IPS-15b (cell line): ENCODE data around the gene AKAP9.
A peak's percentile ranks its signal among the peaks of the same experiment; 100 is the strongest.
"Not testable (repeated sequence)": the region's sequence is repeated elsewhere in the genome, so short reads cannot be mapped to it uniquely, and the experiment has no call there.

Source experiments
- H3K27me3 ChIP-seq: one replicate; pipeline ENCODE4 v1.6.1; 2013; ENCODE audit warnings: low read length; ENCODE audit not compliant: control insufficient read depth, insufficient read depth
- H3K36me3 ChIP-seq: one replicate; pipeline ENCODE4 v1.6.1; 2013; ENCODE audit warnings: low read length; ENCODE audit not compliant: control insufficient read depth, insufficient read depth
- H3K4me1 ChIP-seq: one replicate; pipeline ENCODE4 v1.6.1; 2013; ENCODE audit warnings: mild to moderate bottlenecking, low read length; ENCODE audit not compliant: control insufficient read depth, insufficient read depth
- H3K4me3 ChIP-seq: one replicate; pipeline ENCODE4 v1.5.1; 2013; ENCODE audit warnings: low read depth, low read length
- H3K9ac ChIP-seq: one replicate; pipeline ENCODE4 v1.6.1; 2013; ENCODE audit warnings: low read depth, mild to moderate bottlenecking, low read length
- H3K9me3 ChIP-seq: one replicate; pipeline ENCODE4 v1.6.1; 2013; ENCODE audit warnings: mild to moderate bottlenecking, low read length; ENCODE audit not compliant: control insufficient read depth, insufficient read depth

AKAP9 gene

DNA sequence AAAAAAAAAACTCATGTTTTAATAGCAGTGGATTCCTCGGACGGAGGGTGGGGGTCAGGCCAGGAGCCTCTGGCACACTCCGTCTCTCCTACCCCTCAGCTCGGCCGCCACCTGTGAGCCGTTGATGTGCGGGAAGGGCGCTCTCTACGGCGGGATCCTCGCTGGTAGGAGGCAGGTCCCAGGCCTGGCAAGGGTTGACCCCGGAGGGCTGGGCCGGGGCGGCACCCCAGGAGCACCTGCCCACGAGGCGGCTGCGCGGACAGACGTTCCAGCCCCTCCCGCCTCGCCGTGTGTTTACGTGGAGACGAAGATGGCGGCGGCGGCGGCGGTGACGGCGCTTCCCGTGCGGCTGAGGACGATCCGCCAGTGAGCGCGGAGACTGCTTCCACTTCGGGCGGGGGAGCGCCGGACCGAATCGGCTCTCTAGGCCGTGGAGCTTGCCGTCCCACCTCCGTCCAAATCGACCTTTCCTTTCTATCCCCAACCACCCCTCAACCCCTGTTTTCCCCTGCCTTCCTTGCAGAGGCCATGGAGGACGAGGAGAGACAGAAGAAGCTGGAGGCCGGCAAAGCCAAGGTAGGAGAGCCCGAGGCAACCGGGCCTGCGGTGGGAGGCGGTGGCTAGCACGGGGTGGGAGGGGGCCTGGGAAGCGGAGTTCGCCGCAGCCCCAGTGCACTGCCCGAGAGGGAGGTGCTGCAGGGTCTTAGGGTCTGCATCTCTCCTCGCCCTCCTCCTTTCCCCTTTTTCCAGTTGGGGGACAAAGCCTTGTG is at the start of gene AKAP9:
Gene AKAP9 (plus strand): TSS at position 291 of the 770 bp plus-strand sequence. CDS start 238 bp downstream, at position 529.
- Histone ChIP-seq H3K4me3 (peak within 1 kb of the TSS; percentile 92), H3K27me3 (peaks cover 32% of the 10 kb centered on the region), H3K9ac (peak within 1 kb of the TSS; percentile 95), H3K36me3 (no peaks in the 10 kb centered on the region), H3K4me1 (peaks cover 2% of the 10 kb centered on the region), H3K9me3 (no peaks in the 10 kb centered on the region)

GRCh38 chr7:91892099-91892705 is 48.5 kb upstream of the AKAP9 start:
- H3K4me1 ChIP-seq: no peaks in the 10 kb centered on the region
- H3K9ac ChIP-seq: no peak overlapping the region
- no peak overlapping the region for H3K4me3 ChIP-seq
- H3K9me3 ChIP-seq: no peaks in the 10 kb centered on the region
- H3K27me3 ChIP-seq: no peaks in the 10 kb centered on the region
- H3K36me3 ChIP-seq: no peaks in the 10 kb centered on the region

GRCh38 chr7:91892821-91893340 is 47.8 kb upstream of the AKAP9 start:
- no peak overlapping the region for H3K9ac ChIP-seq
- H3K4me1 ChIP-seq: no peaks in the 10 kb centered on the region
- H3K27me3 ChIP-seq: no peaks in the 10 kb centered on the region
- H3K4me3 ChIP-seq: no peak overlapping the region
- H3K9me3 ChIP-seq: no peaks in the 10 kb centered on the region
- H3K36me3 ChIP-seq: no peaks in the 10 kb centered on the region

DNA sequence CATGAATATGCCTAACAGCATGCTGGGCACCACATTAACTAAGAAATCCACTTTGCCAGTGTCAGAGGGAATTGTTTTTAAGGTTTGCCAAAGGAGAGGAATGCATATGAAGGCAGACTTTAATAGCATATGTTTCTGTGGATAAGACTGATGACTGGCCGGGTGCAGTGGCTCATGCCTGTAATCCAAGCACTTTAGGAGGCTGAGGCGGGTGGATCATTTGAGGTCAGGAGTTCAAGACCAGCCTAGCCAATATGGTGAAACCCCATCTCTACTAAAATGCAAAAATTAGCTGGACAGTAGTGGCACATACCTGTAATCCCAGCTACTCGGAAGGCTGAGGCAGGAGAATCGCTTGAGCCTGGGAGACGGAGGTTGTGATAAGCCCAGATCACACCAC is 47.0 kb upstream of the AKAP9 start:
- not testable (repeated sequence) for H3K4me3 ChIP-seq, H3K9me3 ChIP-seq, H3K4me1 ChIP-seq, H3K9ac ChIP-seq, H3K36me3 ChIP-seq, H3K27me3 ChIP-seq

- Histone ChIP-seq H3K9me3 (no peaks in the 10 kb centered on the region), H3K4me3 (no peak overlapping the region), H3K27me3 (no peaks in the 10 kb centered on the region), H3K36me3 (no peaks in the 10 kb centered on the region), H3K9ac (no peak overlapping the region), H3K4me1 (no peaks in the 10 kb centered on the region)
Measured at GRCh38 chr7:91894781-91895480, 45.7 kb upstream of the AKAP9 start.

- H3K4me3 ChIP-seq: no peak overlapping the region
- no peaks in the 10 kb centered on the region for H3K4me1 ChIP-seq
- H3K9ac ChIP-seq: no peak overlapping the region
- H3K9me3 ChIP-seq: no peaks in the 10 kb centered on the region
- no peaks in the 10 kb centered on the region for H3K27me3 ChIP-seq
- no peaks in the 10 kb centered on the region for H3K36me3 ChIP-seq
Measured at GRCh38 chr7:91898240-91898992, 42.2 kb upstream of the AKAP9 start.

DNA sequence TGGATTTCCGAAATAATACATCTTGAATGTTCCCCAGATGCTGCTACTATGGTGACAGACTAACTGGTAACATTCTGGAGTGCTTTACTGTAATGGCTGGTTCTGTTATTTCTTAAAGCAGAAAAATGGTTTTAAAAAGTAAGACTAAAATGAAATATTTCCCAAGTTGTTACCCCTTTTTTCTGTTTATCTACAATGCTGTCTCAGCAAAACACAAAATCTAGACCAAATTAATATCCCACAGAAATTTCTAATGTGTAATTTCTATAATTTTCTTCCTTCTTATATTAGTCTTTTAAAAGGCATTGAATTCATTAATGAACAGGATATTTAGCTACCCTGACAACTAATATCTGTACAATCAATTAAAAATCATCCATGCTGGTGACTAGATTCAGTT is 41.1 kb upstream of the AKAP9 start:
- Histone ChIP-seq H3K4me1 (no peaks in the 10 kb centered on the region), H3K9ac (no peak overlapping the region), H3K27me3 (no peaks in the 10 kb centered on the region), H3K4me3 (no peak overlapping the region), H3K36me3 (no peaks in the 10 kb centered on the region), H3K9me3 (no peaks in the 10 kb centered on the region)

GRCh38 chr7:91910171-91910570 is 30.5 kb upstream of the AKAP9 start:
- Histone ChIP-seq H3K4me1 (no peaks in the 10 kb centered on the region), H3K36me3 (no peaks in the 10 kb centered on the region), H3K9me3 (no peaks in the 10 kb centered on the region), H3K9ac (no peak overlapping the region), H3K27me3 (peaks cover 2% of the 10 kb centered on the region), H3K4me3 (peak overlapping the region; percentile 13)

- Histone ChIP-seq H3K9ac (no peak overlapping the region), H3K4me1 (no peaks in the 10 kb centered on the region), H3K27me3 (peaks cover 2% of the 10 kb centered on the region), H3K9me3 (no peaks in the 10 kb centered on the region), H3K36me3 (no peaks in the 10 kb centered on the region), H3K4me3 (no peak overlapping the region)
Measured at GRCh38 chr7:91911121-91911520, 29.5 kb upstream of the AKAP9 start.

DNA sequence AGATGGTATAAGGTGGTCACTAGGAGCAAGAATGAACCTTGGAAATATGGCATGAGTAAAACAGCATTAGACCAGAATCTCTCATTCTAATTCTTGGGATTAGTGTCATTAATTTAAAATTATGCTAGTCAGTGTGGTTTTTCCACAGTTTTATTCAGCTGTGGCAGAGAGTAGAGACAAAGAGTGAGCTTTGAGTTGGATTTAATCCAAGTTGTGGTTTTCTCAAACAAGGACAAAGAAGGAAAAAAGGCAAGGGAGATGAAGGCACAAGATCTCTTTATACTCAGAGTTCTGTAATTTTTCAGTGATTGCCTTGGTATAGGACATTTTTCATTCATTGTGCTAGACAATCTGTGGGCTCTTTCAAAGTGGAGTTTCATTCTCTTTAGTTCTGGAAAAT is 28.2 kb upstream of the AKAP9 start:
- H3K9ac ChIP-seq: no peak overlapping the region
- H3K4me1 ChIP-seq: no peaks in the 10 kb centered on the region
- no peaks in the 10 kb centered on the region for H3K9me3 ChIP-seq
- no peak overlapping the region for H3K4me3 ChIP-seq
- peaks cover 2% of the 10 kb centered on the region for H3K27me3 ChIP-seq
- H3K36me3 ChIP-seq: no peaks in the 10 kb centered on the region

DNA sequence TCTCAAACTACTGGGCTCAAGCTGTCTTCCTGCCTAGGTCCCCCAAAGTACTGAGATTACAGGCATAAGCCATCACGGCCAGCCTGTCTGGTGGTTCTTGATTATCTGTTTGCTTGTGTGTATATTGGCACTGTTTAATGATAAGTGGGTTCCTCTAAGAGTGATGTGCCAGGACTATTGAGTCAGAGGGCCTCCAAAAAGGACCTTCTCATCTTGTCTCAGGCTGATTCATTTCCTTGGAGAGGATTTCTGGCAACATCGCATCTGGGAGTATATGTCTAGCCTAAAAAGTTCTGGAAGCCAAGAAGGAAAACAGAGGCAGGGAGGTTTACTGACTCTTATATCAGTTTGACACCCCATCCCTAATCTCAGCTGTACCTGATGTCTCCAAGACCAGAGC is 27.1 kb upstream of the AKAP9 start:
- Histone ChIP-seq H3K4me1 (no peaks in the 10 kb centered on the region), H3K9me3 (no peaks in the 10 kb centered on the region), H3K4me3 (no peak overlapping the region), H3K36me3 (no peaks in the 10 kb centered on the region), H3K9ac (no peak overlapping the region), H3K27me3 (peaks cover 2% of the 10 kb centered on the region)
